Measurements from ENCODE around the gene PDCD1LG2.

The PDCD1LG2 gene

DNA sequence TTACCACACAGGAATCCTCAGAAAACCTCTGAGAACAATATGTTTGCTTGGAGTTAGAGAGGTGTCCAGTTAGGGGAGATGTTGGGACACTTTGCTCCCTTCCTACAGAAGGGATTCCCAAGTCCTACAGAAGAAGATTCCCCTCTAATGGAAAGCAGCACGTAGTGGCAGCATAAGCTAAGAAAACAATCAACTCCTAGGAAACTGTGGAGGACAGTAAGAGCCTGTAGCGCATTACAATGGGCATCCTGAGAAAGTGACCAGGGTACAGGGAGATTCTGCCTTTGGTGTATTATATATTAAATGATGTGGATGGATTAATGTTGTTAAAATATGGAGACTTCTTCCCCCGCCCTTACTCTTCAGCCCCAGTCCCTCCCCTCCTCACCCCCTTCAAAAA, 104.7 kb downstream of the PDCD1LG2 start:
- DNase-seq: no peak

- no peak for DNase-seq
Measured at GRCh38 chr9:5617749-5618148, 107.4 kb downstream of the PDCD1LG2 start.

DNA sequence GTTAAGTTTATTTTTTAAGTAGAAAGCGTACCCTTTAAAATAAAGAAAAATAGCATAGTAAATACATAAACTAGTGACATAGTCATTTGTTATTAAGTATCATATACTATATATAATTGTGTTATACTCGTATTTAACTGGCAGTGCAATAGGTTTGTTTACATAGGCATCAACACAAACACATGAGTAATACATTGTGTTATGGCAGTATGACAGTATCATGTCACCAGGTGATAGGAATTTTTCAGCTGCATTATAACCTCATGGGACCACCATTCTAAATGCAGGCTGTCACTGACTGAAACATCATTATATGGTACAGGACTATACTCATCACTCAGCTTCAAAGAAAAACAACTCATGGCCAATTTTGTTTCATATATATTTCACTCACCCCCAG, 110.2 kb downstream of the PDCD1LG2 start:
- no peak for DNase-seq
